HG03342 (cell line): ENCODE measurements around the gene ZNF462.
"Not testable (repeated sequence)": the region's sequence is repeated elsewhere in the genome, so short reads cannot be mapped to it uniquely, and the experiment has no call there.

Experiments
- ATAC-seq: cut with Tn5 transposase; IDR thresholded peaks from one replicate; pipeline ENCODE4 v1.9.1; 2021; ENCODE audit warnings: mild to moderate bottlenecking, moderate library complexity; ENCODE audit not compliant: unreplicated experiment

The ZNF462 gene

DNA sequence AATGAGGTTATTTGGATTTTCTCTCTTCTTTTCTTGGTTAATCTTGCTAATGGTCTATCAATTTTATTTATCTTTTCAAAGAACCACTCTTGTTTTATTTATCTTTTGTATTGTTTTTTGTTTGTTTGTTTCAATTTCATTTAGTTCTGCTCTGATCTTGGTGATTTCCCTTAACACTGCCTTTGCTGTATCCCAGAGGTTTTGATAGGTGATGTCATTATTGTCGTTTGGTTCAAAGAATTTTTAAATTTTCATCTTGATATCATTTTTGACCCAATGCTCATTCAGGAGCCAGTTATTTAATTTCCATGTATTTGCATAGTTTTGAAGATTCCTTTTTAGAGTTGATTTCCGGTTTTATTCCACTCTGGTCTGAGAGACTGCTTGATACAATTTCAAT, 126.9 kb downstream of the ZNF462 start:
- ATAC-seq, result not testable (repeated sequence)

DNA sequence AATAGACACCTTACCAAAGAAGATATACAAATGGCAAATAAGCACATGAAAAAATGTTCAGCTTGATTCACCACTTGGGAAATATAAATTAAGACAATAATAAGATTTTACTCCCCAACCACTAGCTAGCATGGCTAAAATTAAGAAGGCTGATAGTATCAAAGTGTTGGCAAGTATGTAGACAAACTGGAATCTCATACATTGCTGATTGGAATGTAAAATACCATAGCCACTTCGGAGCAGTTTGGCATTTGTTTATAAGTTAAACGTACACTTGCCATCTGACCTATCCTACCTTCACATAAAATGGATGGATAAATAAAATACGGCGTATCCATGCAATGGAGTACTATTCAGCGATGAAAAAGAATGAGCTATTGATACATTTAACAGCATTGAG, 129.2 kb downstream of the ZNF462 start:
- no peak for ATAC-seq

DNA sequence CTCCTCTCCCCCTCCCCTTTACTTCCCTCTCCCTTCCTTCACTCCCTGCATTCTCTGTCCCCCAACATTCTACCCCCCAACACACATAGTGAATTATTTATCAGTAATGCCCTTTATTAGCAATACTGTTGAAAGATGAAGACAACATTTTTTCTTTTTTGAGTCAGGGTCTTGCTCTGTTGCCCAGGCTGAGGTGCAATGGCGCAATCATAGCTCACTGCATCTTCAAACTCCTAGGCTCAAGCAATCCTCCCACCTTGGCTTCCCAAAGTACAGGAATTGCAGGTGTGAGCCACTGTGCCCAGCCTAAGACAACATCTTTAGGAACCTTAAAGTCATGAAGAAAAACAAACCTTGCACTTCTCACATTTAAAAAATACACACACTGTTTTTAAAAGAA, 130.6 kb downstream of the ZNF462 start:
- ATAC-seq, result no peak

DNA sequence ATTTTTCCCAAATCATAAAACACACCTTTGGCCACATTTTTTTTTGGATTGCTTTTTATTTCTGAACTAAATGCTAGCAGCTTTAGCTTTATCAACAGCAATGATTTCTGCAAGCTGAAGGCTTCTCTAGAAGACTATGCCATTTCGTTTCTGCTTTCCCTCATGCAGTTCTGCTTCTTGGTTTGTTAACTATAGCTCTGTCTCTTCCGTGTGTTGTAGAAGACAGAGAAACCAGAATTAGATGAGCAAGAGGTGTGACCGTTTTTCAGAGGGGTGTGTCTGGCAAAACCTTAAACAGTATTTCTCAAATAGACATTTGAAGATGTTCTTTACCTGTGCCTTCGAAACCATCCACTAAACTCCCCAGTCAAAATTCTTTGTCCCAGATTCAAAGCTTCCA, 131.5 kb downstream of the ZNF462 start:
- ATAC-seq, result no peak

DNA sequence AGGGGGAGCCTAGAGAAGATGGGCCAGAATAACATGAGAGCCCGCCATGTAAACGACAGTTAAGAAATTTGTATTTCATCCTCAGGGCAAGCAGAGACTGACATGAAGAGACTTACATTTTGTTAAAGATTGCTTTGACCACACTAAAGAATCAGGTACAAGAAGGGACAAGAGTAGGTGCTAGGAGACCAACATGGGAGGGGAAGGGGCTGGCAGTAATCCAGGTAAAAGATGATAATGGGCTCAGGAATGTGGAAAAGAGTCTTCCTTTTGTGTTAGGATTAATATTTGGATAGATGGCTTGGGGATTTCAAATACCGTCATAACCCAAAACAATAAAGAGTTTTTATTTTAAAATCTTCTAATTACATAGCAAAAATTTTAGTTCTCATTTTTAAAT, 137.3 kb downstream of the ZNF462 start:
- ATAC-seq, result no peak

DNA sequence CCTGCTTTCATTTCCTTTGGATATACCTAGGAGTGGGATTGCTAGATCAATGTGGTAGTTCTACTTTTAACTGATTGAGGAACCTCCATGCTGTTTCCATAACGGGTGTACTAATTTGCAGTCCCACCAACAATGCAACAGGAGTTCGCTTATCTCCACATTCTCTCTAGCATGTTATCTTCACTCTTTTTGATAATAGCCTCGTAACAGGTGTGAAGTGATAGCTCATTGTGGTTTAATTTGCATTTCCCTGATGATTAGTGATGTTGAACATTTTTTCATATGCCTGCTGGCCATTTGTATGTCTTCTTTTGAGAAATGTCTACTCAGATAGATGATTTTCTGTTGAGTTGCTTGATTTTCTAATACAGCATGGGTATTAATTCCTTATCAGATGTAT, 142.2 kb downstream of the ZNF462 start:
- no peak for ATAC-seq

DNA sequence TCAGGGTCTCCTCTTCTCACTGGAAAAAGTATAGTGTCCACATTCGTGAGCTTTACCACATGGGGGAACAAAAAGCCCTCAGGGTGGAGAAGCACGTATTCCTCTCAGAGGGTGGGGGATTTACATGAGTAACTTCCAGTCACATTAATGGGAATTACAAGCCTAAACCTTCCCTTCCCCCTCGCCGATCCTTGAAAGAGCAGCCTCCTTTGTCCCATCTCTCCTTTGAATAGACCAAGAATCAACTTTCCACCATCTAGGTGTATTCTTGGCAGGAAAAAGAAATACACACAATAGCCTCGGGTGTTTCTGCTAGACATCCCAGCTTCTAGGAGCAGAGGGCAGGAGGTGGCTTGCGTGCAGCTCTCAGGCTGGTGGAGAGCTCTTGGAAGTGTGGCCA, 144.4 kb downstream of the ZNF462 start:
- no peak for ATAC-seq

DNA sequence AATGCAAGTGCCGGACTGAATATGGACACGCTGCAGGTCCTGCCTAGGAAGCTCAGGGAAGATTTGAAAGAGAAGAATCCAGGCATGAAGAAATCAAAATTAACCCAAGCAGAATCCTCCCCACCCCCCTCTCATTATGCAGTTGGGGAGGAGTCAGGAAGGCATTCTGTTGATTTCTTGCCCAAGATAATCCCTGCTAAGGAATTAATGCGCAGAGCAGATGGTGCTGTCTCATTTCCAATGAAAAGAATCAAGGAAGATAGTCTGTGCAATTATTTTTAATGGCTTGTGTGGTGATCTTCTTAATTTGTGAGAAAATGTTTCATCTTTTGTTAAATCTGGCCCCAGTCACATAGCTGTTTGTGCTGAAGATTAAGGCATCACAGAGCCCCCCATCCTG, 145.0 kb downstream of the ZNF462 start:
- no peak for ATAC-seq

DNA sequence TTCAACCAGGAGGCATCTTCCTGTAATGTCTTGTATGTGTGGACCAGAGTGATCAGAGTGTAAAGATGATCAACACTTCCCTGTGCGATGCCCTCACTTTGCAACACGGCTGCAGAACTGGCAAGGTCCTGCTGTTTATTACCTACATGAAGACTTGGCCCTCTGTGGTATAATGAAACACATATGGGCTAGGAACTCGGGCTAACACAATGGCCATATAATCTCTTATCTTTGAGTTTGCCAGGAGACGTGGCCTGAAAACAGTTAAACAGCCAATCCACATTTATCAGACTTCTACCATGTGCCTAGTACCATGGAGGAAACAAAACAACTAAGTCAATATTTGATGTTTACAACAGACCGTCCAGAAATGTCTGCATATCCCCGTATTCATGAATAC, 145.5 kb downstream of the ZNF462 start:
- ATAC-seq, result no peak

DNA sequence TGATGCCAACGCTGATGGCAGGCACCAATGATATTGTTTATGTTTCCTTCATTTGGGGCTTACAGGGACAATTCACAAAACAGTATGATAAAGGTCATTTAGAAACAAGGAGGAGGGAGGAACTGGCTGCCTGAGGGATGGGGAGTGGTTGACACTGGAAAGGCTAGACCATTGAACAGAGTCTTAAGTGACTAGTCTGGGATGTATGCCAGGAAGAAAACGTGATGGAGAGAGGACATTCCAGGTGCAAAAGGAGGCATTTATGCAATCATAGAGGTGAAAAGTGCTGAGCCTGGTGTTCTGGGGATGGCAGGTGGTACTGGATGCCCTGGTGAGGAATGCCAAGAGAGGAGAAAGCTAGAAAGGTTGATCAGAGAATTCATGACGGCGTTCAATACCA, 153.4 kb downstream of the ZNF462 start:
- no peak for ATAC-seq

DNA sequence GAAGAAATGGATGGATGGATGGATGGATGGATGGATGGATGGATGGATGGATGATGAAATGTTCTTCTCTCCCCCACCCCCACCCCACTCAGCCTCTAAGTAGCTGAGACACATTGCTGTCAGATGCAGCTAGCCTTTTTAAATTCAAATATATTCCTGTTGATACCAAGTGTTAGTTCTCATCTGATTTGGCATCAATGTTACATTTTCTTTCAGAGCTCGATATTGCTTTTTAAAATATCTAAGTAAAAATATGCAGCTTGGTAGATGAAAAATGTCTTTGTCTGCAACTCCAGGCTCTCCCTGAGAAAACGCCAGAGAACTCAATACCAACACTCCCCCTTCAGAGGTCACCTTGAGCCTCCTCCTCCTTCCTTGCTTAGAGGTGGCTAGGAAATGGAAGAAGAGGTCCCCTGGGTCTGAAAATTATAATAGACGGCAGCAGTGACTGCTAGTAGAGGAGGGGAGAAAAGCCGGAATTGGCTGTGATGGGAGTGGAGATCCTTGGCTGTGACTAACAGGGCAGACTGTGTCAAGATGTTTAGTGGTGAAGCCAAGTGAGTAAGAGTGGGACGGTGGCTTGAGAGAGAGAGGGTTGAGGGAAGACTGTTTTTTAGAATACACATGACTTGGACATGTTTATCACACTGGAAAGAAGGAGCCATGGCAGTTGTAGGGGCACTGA, 156.0 kb downstream of the ZNF462 start:
- no peak for ATAC-seq

DNA sequence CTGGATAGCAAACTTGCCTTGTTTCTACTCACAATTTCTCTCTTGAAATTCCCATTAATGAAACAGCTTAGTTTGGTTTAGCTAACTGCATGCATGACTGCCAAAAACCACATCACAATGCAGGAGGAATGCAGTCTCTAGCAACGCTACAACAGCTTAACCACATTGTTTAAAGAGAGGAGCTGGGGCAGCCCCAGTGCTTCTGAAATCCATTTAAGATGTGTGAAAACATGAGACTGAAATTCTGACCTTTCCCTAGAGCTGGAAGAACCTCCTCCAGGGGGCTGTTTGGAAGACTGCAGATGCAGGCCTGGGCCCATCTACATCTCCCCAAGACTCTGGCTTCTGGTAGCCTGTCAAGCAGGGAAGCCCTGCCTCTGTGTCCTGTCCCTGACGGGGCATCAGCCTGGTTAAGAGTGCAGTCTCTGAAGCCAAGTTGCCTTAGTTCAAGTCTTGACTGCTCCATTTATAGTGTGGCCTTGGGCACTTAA, 157.1 kb downstream of the ZNF462 start:
- ATAC-seq, result peak; percentile 38

DNA sequence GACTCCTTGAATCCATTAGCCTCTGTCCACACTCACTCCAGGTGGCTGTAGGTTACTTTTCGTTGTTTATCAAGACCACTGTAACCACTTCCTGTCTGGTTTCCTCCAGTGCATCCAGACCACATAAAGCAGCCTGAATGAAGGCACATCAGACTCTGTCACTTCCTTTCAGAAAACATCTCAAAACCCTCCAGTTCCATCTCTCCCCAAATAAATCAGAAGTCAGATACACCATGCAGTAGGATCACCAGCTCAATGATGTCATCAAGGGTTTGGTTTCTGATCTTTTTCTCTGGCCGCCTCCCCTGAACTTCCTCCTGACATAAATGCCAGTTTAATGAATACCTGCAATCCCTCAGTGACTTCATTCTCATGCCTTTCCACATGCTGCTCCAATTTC, 161.2 kb downstream of the ZNF462 start:
- peak; percentile 79 for ATAC-seq

DNA sequence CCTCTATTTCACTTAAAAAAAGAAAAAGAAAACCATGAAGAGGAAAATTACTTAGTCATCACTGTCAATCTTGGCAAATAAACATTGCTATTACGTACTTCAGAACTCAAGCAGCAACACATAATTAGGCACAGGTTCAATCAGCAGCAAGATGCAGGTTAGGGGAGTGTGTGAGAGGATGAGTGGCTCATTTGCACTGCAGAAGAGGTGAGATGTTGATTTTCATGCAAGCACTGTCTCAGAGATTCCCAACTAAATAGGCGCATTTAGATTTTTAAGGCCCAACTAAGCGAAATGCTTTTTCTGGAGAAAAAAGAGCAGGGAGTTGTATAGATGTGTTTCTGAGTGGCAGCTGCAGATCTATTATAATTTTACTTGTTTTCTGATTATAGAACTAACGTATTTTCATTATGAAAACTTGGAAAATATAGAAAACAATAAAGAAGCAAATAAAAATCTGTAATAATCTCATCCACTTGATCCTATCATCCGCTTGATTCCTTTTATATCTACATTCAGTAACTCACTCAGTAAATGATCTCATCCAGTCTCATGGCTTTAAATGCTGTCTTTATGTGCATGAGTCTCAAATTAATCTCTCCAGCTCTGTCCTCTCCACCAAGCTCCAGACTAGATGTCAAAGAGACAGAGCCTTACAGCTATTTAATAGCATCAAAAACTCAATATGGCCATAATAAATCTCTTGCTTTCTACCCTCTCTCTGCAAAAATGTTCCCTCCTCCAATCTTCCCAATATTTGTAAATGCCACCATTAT, 162.5 kb downstream of the ZNF462 start:
- ATAC-seq, result no peak

DNA sequence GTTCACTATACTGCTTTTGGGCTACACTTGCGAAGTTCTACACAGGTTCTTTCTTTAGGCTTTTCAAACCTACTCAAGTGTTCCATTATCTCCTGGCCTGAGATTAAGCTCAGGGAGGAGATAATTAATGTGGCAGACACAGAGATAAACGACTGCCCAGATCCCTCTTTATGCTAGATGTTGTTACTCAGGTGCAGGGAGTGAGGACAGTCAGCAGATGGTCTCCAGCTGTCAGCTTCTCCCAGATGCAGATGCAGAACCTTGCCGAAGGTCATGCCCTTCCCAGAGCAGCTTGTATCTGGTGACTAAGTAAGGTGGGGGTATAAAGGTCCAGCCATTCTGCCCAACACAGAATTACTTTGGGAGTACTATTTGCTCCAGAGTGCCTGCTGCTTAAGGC, 166.2 kb downstream of the ZNF462 start:
- no peak for ATAC-seq

DNA sequence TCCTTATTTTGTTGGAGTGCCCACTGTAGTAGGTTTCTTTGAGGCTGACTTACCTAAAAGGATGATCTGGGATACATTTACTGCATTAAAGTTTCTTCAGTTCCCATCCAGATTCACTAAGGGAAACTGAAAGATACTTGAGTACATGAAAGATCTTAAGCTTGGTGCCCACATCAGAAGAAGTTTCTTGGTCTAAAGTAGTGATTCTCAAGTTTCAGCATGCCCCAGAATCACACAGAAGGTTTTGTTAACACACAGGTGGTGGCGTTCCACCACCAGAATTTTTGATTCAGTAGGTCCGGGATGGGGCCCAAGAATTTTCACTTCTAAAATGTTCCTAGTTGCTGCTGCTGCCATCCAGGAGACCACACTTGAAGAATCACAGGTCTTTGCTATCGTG, 171.0 kb downstream of the ZNF462 start:
- ATAC-seq, result no peak

DNA sequence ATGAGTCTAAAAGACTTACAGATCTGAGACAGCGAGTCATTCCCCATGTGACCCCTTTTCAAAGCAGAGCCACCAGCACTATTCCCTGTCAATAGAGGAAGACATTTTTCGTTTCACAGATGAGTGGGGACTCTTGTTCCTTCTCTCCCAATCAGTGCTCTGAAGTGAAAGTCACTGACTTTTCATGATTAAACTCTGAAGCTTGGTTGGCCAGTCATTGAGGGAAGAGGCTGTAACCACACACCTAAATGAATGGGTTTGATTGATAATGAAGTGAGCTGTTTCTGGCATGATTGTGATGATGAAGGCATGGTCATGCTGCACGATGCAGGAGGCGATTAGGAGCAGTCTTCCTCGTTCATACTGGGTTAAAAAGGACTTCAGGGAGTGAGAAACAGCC, 171.9 kb downstream of the ZNF462 start:
- ATAC-seq, result no peak

DNA sequence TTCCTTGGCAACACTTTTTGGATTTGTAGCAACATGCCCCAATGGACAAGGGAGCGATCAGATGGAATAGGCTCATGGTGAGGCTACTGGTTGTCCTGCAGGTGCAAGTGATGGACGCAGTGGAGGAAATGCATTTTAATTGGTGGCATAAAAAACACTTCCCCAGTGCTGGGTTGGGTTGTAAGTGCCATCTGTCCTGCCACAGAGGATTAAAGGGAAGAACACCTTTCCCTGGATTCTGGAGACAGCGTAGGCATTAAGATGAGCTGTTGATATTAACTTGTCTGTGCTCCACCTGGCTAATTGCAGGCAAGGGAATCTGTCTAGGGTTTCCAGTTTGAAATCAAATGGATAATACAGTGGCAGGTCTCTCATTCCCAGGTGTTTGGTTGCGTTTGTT, 173.4 kb downstream of the ZNF462 start:
- ATAC-seq, result no peak

DNA sequence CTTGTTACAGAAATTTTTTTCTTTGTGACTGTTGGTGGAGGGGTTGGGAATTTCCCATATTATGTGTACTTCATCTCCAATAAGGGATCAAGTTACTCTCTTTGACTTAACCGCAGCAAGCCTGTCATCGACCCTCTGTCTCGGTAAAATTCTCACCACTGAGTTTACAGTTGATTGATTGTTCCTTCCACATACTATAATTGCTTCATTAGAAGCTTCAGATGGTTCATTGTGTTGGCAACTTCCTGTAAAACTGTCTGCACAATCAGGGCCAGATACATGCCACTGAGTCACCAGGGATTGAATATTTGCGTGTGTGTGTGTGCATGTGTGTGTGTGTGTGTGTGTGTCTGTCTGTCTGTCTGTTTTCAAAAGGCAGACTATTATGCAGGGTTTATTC, 176.6 kb downstream of the ZNF462 start:
- ATAC-seq, result no peak

DNA sequence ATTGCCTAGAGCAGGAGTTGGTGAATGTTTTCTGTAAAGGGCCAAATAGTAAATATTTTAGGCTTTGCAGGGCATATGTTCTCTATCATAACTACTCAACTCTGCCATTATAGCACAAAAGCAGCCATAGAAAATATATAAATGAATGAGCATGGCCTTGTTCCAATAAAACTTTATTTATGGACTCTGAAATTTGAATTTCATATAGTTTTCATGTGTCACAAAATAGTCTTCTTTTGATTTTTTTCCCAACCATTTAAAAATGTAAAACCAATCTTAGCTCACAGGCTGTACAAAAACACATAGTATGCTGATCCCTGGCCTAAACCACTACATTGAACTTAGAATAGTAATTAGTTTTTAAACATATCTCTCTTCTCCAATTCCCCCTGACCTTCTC, 179.6 kb downstream of the ZNF462 start:
- no peak for ATAC-seq

DNA sequence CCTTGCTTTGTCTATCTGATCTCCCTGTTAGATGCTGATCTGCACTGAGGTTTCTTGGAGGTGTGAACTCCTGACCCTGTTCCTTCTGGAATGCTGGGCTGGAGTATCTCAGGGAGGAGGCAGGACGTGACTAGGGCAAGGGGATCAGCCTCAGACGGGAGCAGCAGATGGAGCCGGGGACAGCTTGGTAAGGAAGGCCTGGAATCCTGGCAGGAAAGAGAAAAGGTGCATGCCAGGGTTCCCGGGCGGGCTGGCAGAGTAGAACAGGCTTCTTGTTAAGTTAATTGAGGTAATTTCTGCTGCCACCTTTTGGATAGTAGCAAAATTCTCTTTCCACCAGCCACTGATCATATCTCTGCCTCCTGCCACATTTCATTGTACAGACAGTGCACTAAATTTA, 180.9 kb downstream of the ZNF462 start:
- no peak for ATAC-seq

DNA sequence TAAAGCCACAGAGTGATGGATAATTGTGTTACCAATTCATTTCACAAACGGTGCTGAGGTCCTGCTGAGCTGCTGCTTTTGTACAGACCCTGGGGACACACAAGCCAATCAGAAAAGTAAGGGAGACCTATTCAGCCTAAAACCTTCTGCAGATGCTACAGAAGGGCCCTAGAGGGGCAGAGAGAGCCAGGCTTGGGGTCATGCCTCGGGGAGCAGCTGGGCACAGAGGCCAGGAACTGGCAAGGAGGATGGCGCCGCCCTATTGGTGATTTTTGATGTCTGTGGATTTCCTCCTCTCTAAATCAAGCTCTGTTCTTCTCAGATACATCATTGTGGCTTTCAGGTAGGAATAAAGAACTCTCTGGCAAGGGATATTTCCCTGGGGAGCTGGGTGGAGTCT, 181.9 kb downstream of the ZNF462 start:
- ATAC-seq, result no peak

DNA sequence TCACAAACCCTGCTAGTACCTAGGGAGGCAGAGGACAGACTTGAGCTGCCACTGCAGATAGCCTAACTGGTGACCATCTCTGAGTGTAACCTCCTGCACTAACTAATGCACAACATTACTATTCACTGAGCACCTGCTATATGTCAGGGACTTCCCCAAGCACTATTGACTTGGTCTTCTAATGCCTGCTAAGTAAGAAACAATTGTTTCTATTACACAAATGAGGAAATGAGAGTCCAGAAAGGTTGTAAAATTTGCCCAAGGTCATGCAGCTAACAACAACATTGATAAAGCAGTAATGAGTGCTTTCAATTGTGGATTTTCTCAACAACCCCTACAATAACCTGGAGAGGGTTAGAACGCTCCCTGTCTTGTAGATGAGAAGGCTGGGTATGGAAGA, 183.7 kb downstream of the ZNF462 start:
- peak; percentile 90 for ATAC-seq
